Thoracic aorta (tissue), 2 donors: Measurements from ENCODE around the gene ABCC2. TPM values are rescaled to one million over a fixed set of nuclear protein-coding genes. Genes with fewer than 3 reads are reported as not detected.
"Not testable (repeated sequence)": the region's sequence is repeated elsewhere in the genome, so short reads cannot be mapped to it uniquely, and the experiment has no call there.

Experiments
- ATAC-seq: fragments of 150-250 bp; one replicate; pipeline ENCODE4 v1.8.0; 2017; ENCODE audit warnings: low read depth; ENCODE audit not compliant: insufficient number of reproducible peaks, low FRiP score
- DNase-seq: peaks from one replicate; pipeline ENCODE4 v3.0.0-alpha.2; 2020; ENCODE audit warnings: low spot score
- H3K27ac ChIP-seq, 2 donors: fragments of 200-600 bp; sonication (generic); 1 replicate in 1 of 2; 2 replicates in 1 of 2; pipeline ENCODE4 v1.5.1; 2016; ENCODE audit warnings: mild to moderate bottlenecking in 2 of 2, moderate library complexity in 2 of 2
- H3K27me3 ChIP-seq: fragments of 200-600 bp; sonication (generic); replicated peaks from 2 replicates; pipeline ENCODE4 v1.6.0; 2016; ENCODE audit warnings: mild to moderate bottlenecking; ENCODE audit not compliant: insufficient read depth
- H3K36me3 ChIP-seq: fragments of 200-600 bp; sonication (generic); one replicate; pipeline ENCODE4 v1.5.1; 2016
- H3K4me1 ChIP-seq, 2 donors: fragments of 200-600 bp; sonication (generic); 1 replicate in 1 of 2; 2 replicates in 1 of 2; pipeline versions ENCODE4 v1.5.1 to v1.6.0; 2016; ENCODE audit warnings: low read depth in 2 of 2, mild to moderate bottlenecking in 1 of 2; ENCODE audit not compliant: control insufficient read depth in 1 of 2
- H3K4me3 ChIP-seq: fragments of 200-600 bp; sonication (generic); 2 replicates; pipeline ENCODE4 v1.5.1; 2016; ENCODE audit warnings: mild to moderate bottlenecking
- H3K9me3 ChIP-seq: fragments of 200-600 bp; sonication (generic); 2 replicates; pipeline ENCODE4 v1.5.1; 2016
- CTCF ChIP-seq: fragments of 200-600 bp; sonication (generic); IDR thresholded peaks from one replicate; pipeline ENCODE4 v1.5.1; 2019; ENCODE audit warnings: antibody characterized with exemption
- total RNA-seq, 2 donors: library from RNA; depleted of rRNA; stranded (reverse); fragments of >200 nt; gene quantifications; one replicate each; pipeline versions ENCODE4 v1.1.0 to v1.2.3, GENCODE V29; 2016

The ABCC2 gene
- total RNA-seq, 2 donors from 2014 or later = 0.71 to 1.2 TPM

GRCh38 chr10:99894613-99895012, 112.2 kb downstream of the ABCC2 start:
- Histone ChIP-seq H3K9me3 (no peaks in the 10 kb centered on the region), H3K4me1 (no peaks in the 10 kb centered on the region), H3K27ac (no peak overlapping the region), H3K36me3 (peaks cover 35% of the 10 kb centered on the region), H3K27me3 (no peaks in the 10 kb centered on the region), H3K4me3 (no peak overlapping the region)
- DNase-seq (no peak), ATAC-seq (no peak)
- no peak for TF ChIP-seq CTCF

GRCh38 chr10:99895066-99895465, 112.6 kb downstream of the ABCC2 start:
- not testable (repeated sequence) for H3K9me3 ChIP-seq, H3K27ac ChIP-seq, H3K4me1 ChIP-seq, DNase-seq, H3K27me3 ChIP-seq, ATAC-seq, H3K4me3 ChIP-seq
- H3K36me3 ChIP-seq = peaks cover 35% of the 10 kb centered on the region

- no peaks in the 10 kb centered on the region for H3K9me3 ChIP-seq
- H3K27me3 ChIP-seq = no peaks in the 10 kb centered on the region
- peaks cover 35% of the 10 kb centered on the region for H3K36me3 ChIP-seq
- H3K4me3 ChIP-seq = no peak overlapping the region
- H3K4me1 ChIP-seq = no peaks in the 10 kb centered on the region
- DNase-seq = no peak
- no peak for TF ChIP-seq CTCF
- ATAC-seq = no peak
- no peak overlapping the region for H3K27ac ChIP-seq
These were observed 113.4 kb downstream of the ABCC2 start for GRCh38 chr10:99895867-99896266.

Other genes with a start within 250 kb of the ABCC2 start
- gene NKX2-3, start 249.7 kb upstream of the ABCC2 start, total RNA-seq = under 1 TPM in 1 of 2 donors, not detected in 1; 0.42 TPM
- 10 to 100 TPM; 50.1 to 53.3 TPM for gene SLC25A28, start 162.2 kb upstream of the ABCC2 start, total RNA-seq
- gene ENTPD7, start 123.1 kb upstream of the ABCC2 start, total RNA-seq = 10 to 100 TPM in 1 of 2 donors, 1 to 10 TPM in 1; 8.1 to 14.8 TPM
- gene COX15, start 50.5 kb upstream of the ABCC2 start, total RNA-seq = 10 to 100 TPM; 12.5 to 19.8 TPM
- 10 to 100 TPM; 13.8 to 16.7 TPM for gene CUTC, start 50.4 kb upstream of the ABCC2 start, total RNA-seq
- gene DNMBP, start 227.3 kb downstream of the ABCC2 start, total RNA-seq = 10 to 100 TPM; 17.9 to 34.2 TPM